Amniotic stem cell (primary cell): ENCODE data around the gene RUVBL2.
"Not testable (repeated sequence)": the region's sequence is repeated elsewhere in the genome, so short reads cannot be mapped to it uniquely, and the experiment has no call there.

Experiments
- DNase-seq: peaks from one replicate; lab custom pipeline; 2025; lab: John Stamatoyannopoulos, UW

Gene RUVBL2

GRCh38 chr19:49049834-49050233 is 56.1 kb downstream of the RUVBL2 start:
- not testable (repeated sequence) for DNase-seq

GRCh38 chr19:49050376-49051033 is 56.8 kb downstream of the RUVBL2 start:
- not testable (repeated sequence) for DNase-seq

GRCh38 chr19:49056101-49056901 is 62.6 kb downstream of the RUVBL2 start:
- no peak for DNase-seq

- DNase-seq, result not testable (repeated sequence)
Observed at GRCh38 chr19:49056902-49057596, 63.4 kb downstream of the RUVBL2 start.

- no peak for DNase-seq
Observed at GRCh38 chr19:49057636-49058234, 64.0 kb downstream of the RUVBL2 start, which contains the start of gene CGB7. TSS of gene CGB7 (minus strand) at chr19:49057749. CDS start at chr19:49055375, 2,374 bp downstream.

GRCh38 chr19:49058562-49058961 is 64.9 kb downstream of the RUVBL2 start:
- DNase-seq, result no peak

GRCh38 chr19:49059053-49059452 is 65.4 kb downstream of the RUVBL2 start:
- DNase-seq, result no peak

- no peak for DNase-seq
Observed at GRCh38 chr19:49061000-49061399, 67.3 kb downstream of the RUVBL2 start.

GRCh38 chr19:49061445-49061844 is 67.8 kb downstream of the RUVBL2 start:
- no peak for DNase-seq

- no peak for DNase-seq
Observed at GRCh38 chr19:49064029-49064629, 70.4 kb downstream of the RUVBL2 start.

- no peak for DNase-seq
Observed at GRCh38 chr19:49064768-49065611, 71.3 kb downstream of the RUVBL2 start, which contains the start of gene NTF4. TSS of gene NTF4 (minus strand) at chr19:49064818. CDS start at chr19:49061997, 2,821 bp downstream.
